Fibroblast of mammary gland (primary cell): ENCODE data around the gene TBK1.

Experiments
- DNase-seq: peaks from one replicate; pipeline ENCODE4 v3.0.0-alpha.2; 2010; ENCODE audit warnings: low read depth
- H3K4me3 ChIP-seq: 2 replicates; pipeline ENCODE4 v1.5.1; 2011; ENCODE audit warnings: low read depth, mild to moderate bottlenecking, low read length, moderate library complexity; ENCODE audit not compliant: control insufficient read depth
- TF ChIP-seq, protein P1 (sequence below): conservative IDR thresholded peaks from 2 replicates; pipeline ENCODE4 v1.5.1; 2011; ENCODE audit warnings: low read depth, low read length, inconsistent platforms; ENCODE audit not compliant: control insufficient read depth, insufficient read depth

TBK1 gene

GRCh38 chr12:64430886-64431285 is 21.0 kb upstream of the TBK1 start:
- DNase-seq = no peak
- no peak overlapping the region for H3K4me3 ChIP-seq
- TF ChIP-seq, protein P1, sequence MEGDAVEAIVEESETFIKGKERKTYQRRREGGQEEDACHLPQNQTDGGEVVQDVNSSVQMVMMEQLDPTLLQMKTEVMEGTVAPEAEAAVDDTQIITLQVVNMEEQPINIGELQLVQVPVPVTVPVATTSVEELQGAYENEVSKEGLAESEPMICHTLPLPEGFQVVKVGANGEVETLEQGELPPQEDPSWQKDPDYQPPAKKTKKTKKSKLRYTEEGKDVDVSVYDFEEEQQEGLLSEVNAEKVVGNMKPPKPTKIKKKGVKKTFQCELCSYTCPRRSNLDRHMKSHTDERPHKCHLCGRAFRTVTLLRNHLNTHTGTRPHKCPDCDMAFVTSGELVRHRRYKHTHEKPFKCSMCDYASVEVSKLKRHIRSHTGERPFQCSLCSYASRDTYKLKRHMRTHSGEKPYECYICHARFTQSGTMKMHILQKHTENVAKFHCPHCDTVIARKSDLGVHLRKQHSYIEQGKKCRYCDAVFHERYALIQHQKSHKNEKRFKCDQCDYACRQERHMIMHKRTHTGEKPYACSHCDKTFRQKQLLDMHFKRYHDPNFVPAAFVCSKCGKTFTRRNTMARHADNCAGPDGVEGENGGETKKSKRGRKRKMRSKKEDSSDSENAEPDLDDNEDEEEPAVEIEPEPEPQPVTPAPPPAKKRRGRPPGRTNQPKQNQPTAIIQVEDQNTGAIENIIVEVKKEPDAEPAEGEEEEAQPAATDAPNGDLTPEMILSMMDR = no peak

DNA sequence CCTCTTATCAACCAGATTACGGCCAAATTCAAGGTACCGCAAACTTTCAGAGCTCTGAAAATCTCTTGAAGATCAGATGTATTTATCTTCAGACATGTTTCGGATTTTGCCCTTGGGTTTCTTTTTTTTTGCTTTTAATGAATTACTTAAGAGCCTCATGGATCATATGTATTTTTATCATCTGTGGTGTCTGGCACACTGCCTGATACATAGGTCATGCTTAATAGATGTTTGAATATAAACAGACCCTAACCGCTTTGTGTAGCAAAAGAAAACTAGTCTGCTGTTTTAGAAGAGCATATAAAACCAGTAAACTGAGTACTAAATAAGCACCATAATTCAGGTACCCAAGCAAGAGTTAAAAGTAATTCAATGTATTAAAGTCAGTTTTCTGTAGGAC is 20.1 kb upstream of the TBK1 start:
- H3K4me3 ChIP-seq = no peak overlapping the region
- peak; percentile 14 for DNase-seq
- TF ChIP-seq, protein P1 = no peak

DNA sequence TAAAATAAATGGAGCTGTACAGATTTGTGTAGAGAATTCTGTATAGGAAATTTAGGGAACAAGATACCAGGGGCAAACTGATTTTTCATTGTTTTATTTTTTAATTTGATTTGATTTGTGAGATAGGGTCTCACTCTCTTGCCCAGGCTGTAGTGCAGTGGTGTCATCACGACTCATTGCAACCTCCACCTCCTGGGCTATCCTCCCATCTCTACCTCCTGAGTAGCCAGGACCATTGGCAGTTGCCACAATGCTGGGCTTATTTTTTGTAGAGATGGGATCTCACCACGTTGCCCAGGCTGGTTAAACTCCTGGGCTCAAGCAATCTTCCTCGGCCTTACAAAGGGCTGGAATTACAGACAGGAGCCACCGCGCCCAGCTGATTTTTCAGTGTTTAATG is 18.0 kb upstream of the TBK1 start:
- no peak for DNase-seq
- TF ChIP-seq, protein P1 = no peak
- no peak overlapping the region for H3K4me3 ChIP-seq

GRCh38 chr12:64440100-64440499 is 11.8 kb upstream of the TBK1 start:
- no peak overlapping the region for H3K4me3 ChIP-seq
- TF ChIP-seq, protein P1 = no peak
- no peak for DNase-seq

DNA sequence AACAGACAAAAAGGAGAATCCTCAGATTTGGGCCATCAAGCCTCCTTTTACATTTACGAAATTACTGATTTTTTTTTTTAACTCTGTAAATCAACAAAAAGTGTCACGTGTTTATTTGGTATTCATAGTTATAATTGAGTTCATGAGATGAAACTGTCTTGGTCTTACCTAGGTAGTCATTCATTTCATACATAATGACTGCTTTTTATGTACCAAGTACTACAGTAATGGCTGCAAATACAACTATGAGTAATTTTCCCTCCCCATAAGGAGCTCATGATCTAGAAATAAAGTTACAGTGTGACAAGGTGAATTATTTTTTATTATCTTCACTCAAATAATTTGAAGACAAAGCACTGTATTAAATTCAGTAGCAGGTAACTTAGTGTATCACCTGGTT is 6.4 kb upstream of the TBK1 start:
- no peak for DNase-seq
- no peak overlapping the region for H3K4me3 ChIP-seq
- TF ChIP-seq, protein P1 = no peak

DNA sequence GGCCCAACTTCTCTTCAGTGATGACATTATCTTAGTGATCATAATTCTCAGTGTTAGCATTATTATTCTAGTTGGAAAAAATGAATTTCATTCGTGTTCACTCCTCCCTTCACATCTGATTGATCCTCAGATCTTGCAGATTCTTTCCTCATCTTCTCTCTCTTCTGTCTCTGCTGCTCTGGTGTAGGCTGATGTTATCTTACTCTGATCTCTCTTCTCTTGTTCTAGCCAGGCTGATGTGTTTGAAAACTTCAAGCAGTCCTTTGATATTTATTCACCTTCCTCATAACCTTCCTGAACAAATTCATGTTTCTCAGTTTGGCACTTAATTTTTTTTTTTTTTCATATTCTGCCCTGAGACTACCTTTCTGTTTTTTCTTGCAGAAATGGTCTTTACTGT is 5.6 kb upstream of the TBK1 start:
- no peak overlapping the region for H3K4me3 ChIP-seq
- TF ChIP-seq, protein P1 = no peak
- DNase-seq = no peak

GRCh38 chr12:64450057-64450640 is 1.8 kb upstream of the TBK1 start:
- TF ChIP-seq, protein P1 = no peak
- no peak overlapping the region for H3K4me3 ChIP-seq
- DNase-seq = no peak
